Hepatocyte (in vitro differentiated cells): Measurements from ENCODE around the gene ICAM2. TPM values are rescaled to one million over a fixed set of nuclear protein-coding genes. Genes with fewer than 3 reads are reported as not detected.

Source experiments
- DNase-seq: peaks from one replicate; pipeline ENCODE4 v3.0.0-alpha.2; 2016; ENCODE audit warnings: low spot score
- H2AFZ ChIP-seq: fragments of 200-600 bp; sonication (generic); 2 replicates; pipeline ENCODE4 v1.6.0; 2016; ENCODE audit warnings: antibody characterized with exemption, mild to moderate bottlenecking
- H3K27ac ChIP-seq: fragments of 200-600 bp; sonication (generic); 2 replicates; pipeline ENCODE4 v1.5.1; 2016; ENCODE audit warnings: mild to moderate bottlenecking
- H3K27me3 ChIP-seq: fragments of 200-600 bp; sonication (generic); 2 replicates; pipeline ENCODE4 v1.6.1; 2016
- H3K36me3 ChIP-seq: fragments of 200-600 bp; sonication (generic); replicated peaks from 2 replicates; pipeline ENCODE4 v1.5.1; 2016; ENCODE audit warnings: low read depth; ENCODE audit not compliant: insufficient read depth
- H3K4me1 ChIP-seq: fragments of 200-600 bp; sonication (generic); 2 replicates; pipeline ENCODE4 v1.5.1; 2016; ENCODE audit warnings: mild to moderate bottlenecking, moderate library complexity; ENCODE audit not compliant: insufficient read depth
- H3K4me2 ChIP-seq: fragments of 200-600 bp; sonication (generic); 2 replicates; pipeline ENCODE4 v1.6.0; 2016
- H3K4me3 ChIP-seq: fragments of 200-600 bp; sonication (generic); 2 replicates; pipeline ENCODE4 v1.5.1; 2016; ENCODE audit warnings: mild to moderate bottlenecking
- H3K79me2 ChIP-seq: fragments of 200-600 bp; sonication (generic); 2 replicates; pipeline ENCODE4 v1.6.0; 2017; ENCODE audit warnings: mild to moderate bottlenecking
- H3K9me2 ChIP-seq: fragments of 200-600 bp; sonication (generic); replicated peaks from 2 replicates; pipeline ENCODE4 v1.6.0; 2017; ENCODE audit warnings: mild to moderate bottlenecking; ENCODE audit not compliant: insufficient read depth
- H3K9me3 ChIP-seq: fragments of 200-600 bp; sonication (generic); 2 replicates; pipeline ENCODE4 v1.5.1; 2016; ENCODE audit warnings: low read depth, mild to moderate bottlenecking
- H4K20me1 ChIP-seq: fragments of 200-600 bp; sonication (generic); 2 replicates; pipeline ENCODE4 v1.6.0; 2016; ENCODE audit warnings: mild to moderate bottlenecking; ENCODE audit not compliant: insufficient read depth, poor library complexity, severe bottlenecking
- CTCF ChIP-seq: fragments of 200-600 bp; sonication (generic); IDR thresholded peaks from 2 replicates; pipeline ENCODE4 v1.5.1; 2016; ENCODE audit warnings: antibody characterized with exemption, mild to moderate bottlenecking; ENCODE audit not compliant: poor library complexity
- EZH2 ChIP-seq: fragments of 200-600 bp; sonication (generic); IDR thresholded peaks from 2 replicates; pipeline ENCODE4 v1.6.1; 2016; ENCODE audit warnings: antibody characterized with exemption, mild to moderate bottlenecking, borderline replicate concordance
- EZH2phosphoT487 ChIP-seq: fragments of 200-600 bp; sonication (generic); IDR thresholded peaks from one replicate; pipeline ENCODE4 v1.6.1; 2018; ENCODE audit warnings: antibody characterized with exemption, mild to moderate bottlenecking, low read depth, moderate library complexity; ENCODE audit not compliant: unreplicated experiment, severe bottlenecking
- whole genome bisulfite sequencing: methylation state at CpG from one replicate; pipeline ENCODE4 v1.1.6; 2016; ENCODE audit warnings: low lambda C conversion rate; ENCODE audit errors: missing lambda C conversion rate; 5-methylcytosine and 5-hydroxymethylcytosine counted together
- polyA plus RNA-seq: library from polyadenylated mRNA; unstranded; fragments of >200 nt; fragmentation: Nextera tagmentation; extraction: Ambion mirVana; gene quantifications from 2 replicates; pipeline ENCODE4 v1.2.1, GENCODE V29; 2016
- total RNA-seq: library from RNA; depleted of rRNA; stranded (reverse); fragments of >200 nt; gene quantifications from 2 replicates; pipeline ENCODE4 v1.2.3, GENCODE V29; 2014

The ICAM2 gene
- total and polyA plus RNA-seq, 2 experiments from 2014 or later = 3.4 to 6.0 TPM

DNA sequence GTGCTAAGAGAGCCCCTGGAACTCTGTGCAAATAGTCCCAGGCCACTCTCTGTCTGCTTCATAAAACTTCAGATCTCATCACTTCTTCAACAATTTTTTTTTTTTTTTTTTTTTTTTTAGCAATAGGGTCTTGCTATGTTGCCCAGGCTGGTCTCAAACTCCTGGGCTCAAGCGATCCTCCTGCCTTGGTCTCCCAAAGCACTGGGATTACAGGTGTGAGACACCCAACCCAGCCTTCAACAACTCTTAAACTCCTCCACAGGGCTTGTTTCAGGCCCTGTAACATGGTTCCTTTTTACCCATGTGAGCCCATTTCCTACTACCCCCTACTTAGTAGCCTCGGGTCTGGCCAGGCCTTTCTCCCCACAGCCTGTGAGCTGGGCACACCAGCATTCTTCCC lies 39.3 kb upstream of the ICAM2 start:
- TF ChIP-seq EZH2 (no peak), CTCF (no peak), EZH2phosphoT487 (no peak)
- Histone ChIP-seq H4K20me1 (no peaks in the 10 kb centered on the region), H3K9me3 (no peaks in the 10 kb centered on the region), H3K9me2 (no peaks in the 10 kb centered on the region), H3K36me3 (no peaks in the 10 kb centered on the region), H2AFZ (no peak overlapping the region), H3K27me3 (no peaks in the 10 kb centered on the region), H3K79me2 (no peaks in the 10 kb centered on the region), H3K27ac (peak overlapping the region; percentile 21), H3K4me2 (no peak overlapping the region), H3K4me1 (peaks cover 5% of the 10 kb centered on the region), H3K4me3 (no peak overlapping the region)
- no peak for DNase-seq
- 100% methylated on average over 2 of the region's 2 CpGs for WGBS

DNA sequence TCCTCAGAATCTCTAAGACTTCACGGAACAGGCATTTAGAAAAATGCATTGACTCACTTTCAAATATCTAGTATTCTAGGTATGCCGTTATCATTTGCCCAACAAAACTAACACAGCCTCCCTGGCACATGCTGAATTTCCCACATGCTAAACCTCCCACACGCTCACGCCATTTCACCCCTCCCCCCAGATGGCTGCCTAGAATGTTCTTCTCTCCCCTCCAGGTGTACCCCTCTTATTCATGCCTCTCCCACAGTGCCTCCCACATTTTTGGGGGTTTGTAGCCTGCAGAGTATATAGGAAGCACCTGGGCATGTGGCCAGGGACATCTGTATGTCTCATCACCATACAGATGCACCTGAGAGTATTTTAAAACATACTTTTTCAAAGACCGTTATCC lies 38.2 kb upstream of the ICAM2 start:
- H3K9me2 ChIP-seq = no peaks in the 10 kb centered on the region
- no peaks in the 10 kb centered on the region for H4K20me1 ChIP-seq
- no peaks in the 10 kb centered on the region for H3K36me3 ChIP-seq
- H3K4me3 ChIP-seq = no peak overlapping the region
- H3K27ac ChIP-seq = no peak overlapping the region
- no peaks in the 10 kb centered on the region for H3K9me3 ChIP-seq
- TF ChIP-seq EZH2phosphoT487 (no peak), EZH2 (no peak), CTCF (no peak)
- no peaks in the 10 kb centered on the region for H3K27me3 ChIP-seq
- H3K79me2 ChIP-seq = no peaks in the 10 kb centered on the region
- H3K4me1 ChIP-seq = peaks cover 5% of the 10 kb centered on the region
- no peak overlapping the region for H3K4me2 ChIP-seq
- WGBS = 87% methylated on average over 5 of the region's 5 CpGs
- H2AFZ ChIP-seq = no peak overlapping the region
- DNase-seq = no peak

DNA sequence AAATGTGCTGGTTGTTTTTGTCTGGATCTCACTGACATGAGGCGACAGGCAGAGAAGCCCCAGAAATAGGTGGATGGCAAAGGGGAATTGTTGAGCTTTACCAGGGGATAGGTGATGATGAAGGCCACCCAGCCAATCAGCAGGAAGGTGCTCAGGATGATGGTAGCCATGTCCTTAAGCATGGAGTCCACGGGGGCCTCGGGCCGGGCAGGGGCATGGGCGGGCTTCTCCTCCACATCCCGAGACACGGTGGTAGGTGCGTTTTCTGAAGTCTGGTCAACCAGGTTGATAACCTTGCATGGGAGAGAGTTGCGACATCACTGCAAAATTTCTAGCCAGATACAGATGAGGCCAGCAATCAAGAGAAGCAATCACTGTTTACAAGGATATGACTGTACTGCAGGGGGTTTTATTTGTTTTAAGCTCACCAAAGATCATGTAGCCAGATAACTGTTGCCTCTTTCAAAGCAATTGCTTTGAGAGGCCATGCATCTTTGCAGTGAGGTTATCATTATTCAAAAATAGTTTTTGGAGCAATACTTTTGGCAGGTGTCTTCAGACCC lies 37.3 kb upstream of the ICAM2 start:
- no peaks in the 10 kb centered on the region for H3K36me3 ChIP-seq
- no peaks in the 10 kb centered on the region for H3K9me2 ChIP-seq
- no peaks in the 10 kb centered on the region for H3K27me3 ChIP-seq
- no peak overlapping the region for H3K4me2 ChIP-seq
- no peaks in the 10 kb centered on the region for H4K20me1 ChIP-seq
- no peak for TF ChIP-seq CTCF
- TF ChIP-seq EZH2phosphoT487 = no peak
- TF ChIP-seq EZH2 = no peak
- no peak overlapping the region for H3K4me3 ChIP-seq
- DNase-seq = no peak
- peaks cover 5% of the 10 kb centered on the region for H3K4me1 ChIP-seq
- 77% methylated on average over 9 of the region's 9 CpGs for WGBS
- no peak overlapping the region for H2AFZ ChIP-seq
- H3K9me3 ChIP-seq = no peaks in the 10 kb centered on the region
- peak overlapping the region; percentile 27 for H3K27ac ChIP-seq
- H3K79me2 ChIP-seq = no peaks in the 10 kb centered on the region
